Smooth muscle cell (in vitro differentiated cells): ENCODE results near the gene CTRB2. TPM values are rescaled to one million over a fixed set of nuclear protein-coding genes. Genes with fewer than 3 reads are reported as not detected.

ENCODE experiments used
- DNase-seq: peaks from one replicate; lab custom pipeline; 2025; ENCODE audit not compliant: unreplicated experiment; lab: John Stamatoyannopoulos, UW
- H2AFZ ChIP-seq: fragments of 200-600 bp; sonication (generic); 2 replicates; pipeline ENCODE4 v1.6.0; 2016; ENCODE audit warnings: antibody characterized with exemption, low read depth, mild to moderate bottlenecking
- H3F3A ChIP-seq: fragments of 200-600 bp; sonication (generic); 2 replicates; pipeline ENCODE4 v1.6.0; 2017; ENCODE audit warnings: antibody characterized with exemption, low read depth
- H3K27ac ChIP-seq: fragments of 200-600 bp; sonication (generic); 2 replicates; pipeline ENCODE4 v1.5.1; 2016; ENCODE audit warnings: low read depth, mild to moderate bottlenecking
- H3K27me3 ChIP-seq: fragments of 200-600 bp; sonication (generic); 2 replicates; pipeline ENCODE4 v1.6.1; 2016; ENCODE audit warnings: low read depth, mild to moderate bottlenecking
- H3K36me3 ChIP-seq: fragments of 200-600 bp; sonication (generic); 2 replicates; pipeline ENCODE4 v1.5.1; 2016; ENCODE audit warnings: low read depth
- H3K4me1 ChIP-seq: fragments of 200-600 bp; sonication (generic); 2 replicates; pipeline ENCODE4 v1.5.1; 2016; ENCODE audit warnings: low read depth
- H3K4me2 ChIP-seq: fragments of 200-600 bp; sonication (generic); 2 replicates; pipeline ENCODE4 v1.6.0; 2016; ENCODE audit warnings: mild to moderate bottlenecking
- H3K4me3 ChIP-seq: fragments of 200-600 bp; sonication (generic); 2 replicates; pipeline ENCODE4 v1.5.1; 2016; ENCODE audit warnings: mild to moderate bottlenecking
- H3K79me2 ChIP-seq: fragments of 200-600 bp; sonication (generic); 2 replicates; pipeline ENCODE4 v1.6.0; 2016; ENCODE audit warnings: low read depth, mild to moderate bottlenecking
- H3K9ac ChIP-seq: fragments of 200-600 bp; sonication (generic); 2 replicates; pipeline ENCODE4 v1.6.0; 2016; ENCODE audit warnings: low read depth
- H3K9me3 ChIP-seq: fragments of 200-600 bp; sonication (generic); replicated peaks from 2 replicates; pipeline ENCODE4 v1.5.1; 2016; ENCODE audit warnings: low read depth
- H4K20me1 ChIP-seq: fragments of 200-600 bp; sonication (generic); 2 replicates; pipeline ENCODE4 v1.6.0; 2016; ENCODE audit warnings: low read depth
- WGBS: methylation state at CpG from one replicate; pipeline ENCODE4 v1.1.7; 2016; ENCODE audit warnings: low lambda C conversion rate; 5-methylcytosine and 5-hydroxymethylcytosine counted together
- polyA plus RNA-seq: library from polyadenylated mRNA; unstranded; fragments of >200 nt; fragmentation: Nextera tagmentation; extraction: Ambion mirVana; gene quantifications from 2 replicates; pipeline ENCODE4 v1.2.1, GENCODE V29; 2016
- total RNA-seq: library from RNA; depleted of rRNA; stranded (reverse); fragments of >200 nt; gene quantifications from 2 replicates; pipeline ENCODE4 v1.2.3, GENCODE V29; 2014
- TF ChIP-seq, protein P1 (sequence below): fragments of 200-600 bp; sonication (generic); IDR thresholded peaks from 2 replicates; pipeline ENCODE4 v1.5.1; 2017; ENCODE audit warnings: borderline replicate concordance, mild to moderate bottlenecking, antibody characterized with exemption; ENCODE audit not compliant: insufficient read depth, poor library complexity, severe bottlenecking

The CTRB2 gene
- total RNA-seq (1.7 TPM in 1 of 2 replicates, not detected in the other), polyA plus RNA-seq (2.3 and 11.1 TPM in 2 replicates)

DNA sequence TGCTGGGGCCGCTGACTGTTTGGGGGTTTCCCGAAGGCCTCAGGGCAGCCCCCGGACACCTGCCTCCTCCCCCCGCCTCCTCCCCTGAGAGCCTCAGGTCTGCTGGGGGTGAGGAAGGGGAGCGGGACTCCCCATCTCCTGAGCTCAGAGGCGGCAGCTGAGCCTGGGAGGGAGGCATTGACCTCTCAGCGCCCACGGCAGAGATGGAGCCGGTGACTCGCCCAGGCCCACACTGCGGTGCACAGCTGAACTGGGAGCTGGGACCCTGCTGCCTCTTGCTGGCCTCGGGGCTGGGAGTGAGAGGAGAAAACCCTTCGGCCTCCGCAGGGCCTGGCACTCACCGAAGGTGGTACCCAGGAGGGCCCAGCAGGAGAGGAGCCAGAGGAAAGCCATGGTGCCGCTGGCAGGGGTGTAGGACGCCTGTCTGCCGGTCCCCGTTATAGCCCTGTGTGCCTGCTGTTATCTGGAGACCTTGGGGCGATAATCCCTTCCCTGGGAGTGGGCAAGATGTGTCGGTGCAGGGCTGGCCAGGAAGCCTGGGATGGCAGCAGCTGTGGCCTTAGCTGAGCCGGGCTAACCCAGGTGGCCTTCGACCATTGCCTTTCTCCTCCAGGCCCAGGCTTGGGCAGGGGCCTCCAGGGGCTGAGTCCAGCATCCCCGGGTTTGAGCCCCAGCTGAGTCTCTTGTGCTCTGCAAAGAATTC lies at the start of gene CTRB2:
TSS of gene CTRB2 (minus strand) at position 413 of the 703 bp plus-strand sequence. CDS start at position 393, 20 bp downstream.
- H4K20me1 ChIP-seq = no peaks in the 10 kb centered on the region
- no peak within 1 kb of the TSS for H3K4me2 ChIP-seq
- H3K4me1 ChIP-seq = no peaks in the 10 kb centered on the region
- H3K4me3 ChIP-seq = no peak within 1 kb of the TSS
- no peaks in the 10 kb centered on the region for H3F3A ChIP-seq
- H3K9ac ChIP-seq = no peak within 1 kb of the TSS
- H3K27ac ChIP-seq = no peak within 1 kb of the TSS
- H3K27me3 ChIP-seq = no peaks in the 10 kb centered on the region
- H3K9me3 ChIP-seq = no peaks in the 10 kb centered on the region
- 77% methylated on average over 22 of the region's 24 CpGs for WGBS
- H2AFZ ChIP-seq = no peak within 1 kb of the TSS
- no peaks in the 10 kb centered on the region for H3K79me2 ChIP-seq
- TF ChIP-seq, protein P1, sequence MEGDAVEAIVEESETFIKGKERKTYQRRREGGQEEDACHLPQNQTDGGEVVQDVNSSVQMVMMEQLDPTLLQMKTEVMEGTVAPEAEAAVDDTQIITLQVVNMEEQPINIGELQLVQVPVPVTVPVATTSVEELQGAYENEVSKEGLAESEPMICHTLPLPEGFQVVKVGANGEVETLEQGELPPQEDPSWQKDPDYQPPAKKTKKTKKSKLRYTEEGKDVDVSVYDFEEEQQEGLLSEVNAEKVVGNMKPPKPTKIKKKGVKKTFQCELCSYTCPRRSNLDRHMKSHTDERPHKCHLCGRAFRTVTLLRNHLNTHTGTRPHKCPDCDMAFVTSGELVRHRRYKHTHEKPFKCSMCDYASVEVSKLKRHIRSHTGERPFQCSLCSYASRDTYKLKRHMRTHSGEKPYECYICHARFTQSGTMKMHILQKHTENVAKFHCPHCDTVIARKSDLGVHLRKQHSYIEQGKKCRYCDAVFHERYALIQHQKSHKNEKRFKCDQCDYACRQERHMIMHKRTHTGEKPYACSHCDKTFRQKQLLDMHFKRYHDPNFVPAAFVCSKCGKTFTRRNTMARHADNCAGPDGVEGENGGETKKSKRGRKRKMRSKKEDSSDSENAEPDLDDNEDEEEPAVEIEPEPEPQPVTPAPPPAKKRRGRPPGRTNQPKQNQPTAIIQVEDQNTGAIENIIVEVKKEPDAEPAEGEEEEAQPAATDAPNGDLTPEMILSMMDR = no peak
- H3K36me3 ChIP-seq = no peaks in the 10 kb centered on the region
- DNase-seq = no peak

DNA sequence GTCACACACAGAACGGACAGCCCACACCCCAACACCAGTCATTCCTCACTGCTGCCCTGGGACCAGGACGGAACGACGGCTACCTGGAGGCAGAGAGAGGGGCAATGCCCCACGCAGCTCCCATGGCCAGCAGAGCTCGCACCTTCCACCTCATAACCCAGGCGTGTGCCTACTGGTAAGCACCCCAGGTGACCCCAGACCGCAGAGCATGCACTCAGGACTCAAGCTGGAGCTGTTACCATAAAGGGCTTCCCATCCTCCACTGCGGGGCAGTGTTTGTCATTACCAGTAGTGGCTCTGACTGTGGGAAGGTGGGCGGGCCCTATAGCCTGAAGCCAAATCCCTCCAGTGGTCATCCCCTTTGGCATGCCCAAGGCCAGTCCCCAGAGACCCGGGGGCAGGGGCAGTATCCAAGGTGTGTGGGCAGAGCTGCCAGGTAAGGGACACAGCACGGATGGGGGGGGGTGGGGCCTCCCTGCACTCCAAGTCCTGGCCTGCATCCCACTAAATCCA lies 49.2 kb upstream of the CTRB2 start:
- 62% methylated on average over 12 of the region's 12 CpGs for WGBS
- H3K36me3 ChIP-seq = no peaks in the 10 kb centered on the region
- H3F3A ChIP-seq = peaks cover 39% of the 10 kb centered on the region
- no peaks in the 10 kb centered on the region for H3K27me3 ChIP-seq
- peak overlapping the region; percentile 80 for H3K4me2 ChIP-seq
- TF ChIP-seq, protein P1 = no peak
- peaks cover 56% of the 10 kb centered on the region for H3K4me1 ChIP-seq
- no peak overlapping the region for H2AFZ ChIP-seq
- H3K79me2 ChIP-seq = peaks cover 80% of the 10 kb centered on the region
- no peaks in the 10 kb centered on the region for H3K9me3 ChIP-seq
- H3K9ac ChIP-seq = peak overlapping the region; percentile 77
- no peak for DNase-seq
- H4K20me1 ChIP-seq = peaks cover 82% of the 10 kb centered on the region
- H3K27ac ChIP-seq = peak overlapping the region; percentile 95
- no peak overlapping the region for H3K4me3 ChIP-seq

DNA sequence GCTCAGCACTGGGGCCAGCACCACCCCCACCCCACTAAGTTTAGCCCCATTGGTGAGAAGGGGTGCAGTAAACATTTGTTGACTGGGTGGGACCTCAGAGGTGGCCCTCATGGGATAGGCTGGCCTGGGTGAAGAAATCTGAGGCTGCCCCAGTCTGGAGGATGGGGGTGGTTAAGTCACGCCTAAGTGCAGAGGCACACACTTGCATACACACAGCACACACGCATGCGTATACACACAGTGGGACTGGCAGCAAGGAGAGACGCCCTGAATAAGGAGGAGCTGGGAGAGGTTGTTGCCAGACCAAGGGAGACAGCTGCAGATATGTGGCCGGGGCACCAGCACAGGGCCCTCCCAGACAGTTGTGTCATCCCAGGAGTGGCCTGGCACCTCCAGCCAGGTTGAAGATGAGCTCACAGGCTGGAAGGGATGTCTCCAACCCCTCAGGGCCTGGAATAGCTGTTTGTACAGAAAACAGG lies 47.4 kb upstream of the CTRB2 start:
- H3K27ac ChIP-seq = peak overlapping the region; percentile 95
- peak; percentile 31 for DNase-seq
- H3K4me3 ChIP-seq = no peak overlapping the region
- TF ChIP-seq, protein P1 = no peak
- no peak overlapping the region for H2AFZ ChIP-seq
- peaks cover 39% of the 10 kb centered on the region for H3F3A ChIP-seq
- 6% methylated on average over 5 of the region's 5 CpGs for WGBS
- H3K36me3 ChIP-seq = no peaks in the 10 kb centered on the region
- peak overlapping the region; percentile 73 for H3K4me2 ChIP-seq
- peaks cover 82% of the 10 kb centered on the region for H4K20me1 ChIP-seq
- no peak overlapping the region for H3K9ac ChIP-seq
- H3K79me2 ChIP-seq = peaks cover 80% of the 10 kb centered on the region
- H3K27me3 ChIP-seq = no peaks in the 10 kb centered on the region
- no peaks in the 10 kb centered on the region for H3K9me3 ChIP-seq
- peaks cover 53% of the 10 kb centered on the region for H3K4me1 ChIP-seq
